ENCODE measurements around the gene NAPG.

The NAPG gene

GRCh38 chr18:10482985-10483949 is 42.6 kb upstream of the NAPG start:
- no peak for DNase-seq (ENCODE audit: low read depth)
- TF ChIP-seq CTCF (conservative IDR thresholded peaks at IDR 0.05; ENCODE audit: low read depth, low read length), result no peak
- H3K4me3 ChIP-seq (ENCODE audit: low read length), result no peak overlapping the region

- TF ChIP-seq CTCF (conservative IDR thresholded peaks at IDR 0.05; ENCODE audit: low read depth, low read length), result no peak
These were observed 40.4 kb upstream of the NAPG start for GRCh38 chr18:10485475-10485874.

DNA sequence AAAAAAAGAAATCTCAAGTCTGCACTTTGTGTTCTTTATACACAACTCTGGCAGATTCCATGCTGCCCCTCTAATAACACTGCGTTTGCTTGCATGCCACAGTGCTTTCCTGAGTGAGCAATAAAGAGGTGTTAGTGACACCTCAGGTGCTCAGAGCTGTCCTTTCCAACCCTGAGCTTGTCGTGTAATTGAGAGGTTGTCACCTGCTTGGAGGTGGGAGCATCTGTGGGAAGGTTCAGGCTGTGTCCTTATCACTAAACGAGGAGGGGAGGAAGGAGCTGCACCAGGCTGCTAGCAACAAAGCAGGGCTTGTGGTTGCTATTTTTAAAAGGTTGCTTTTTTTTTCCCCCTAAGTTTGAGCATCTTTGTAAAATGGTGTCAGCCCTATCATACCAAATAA is 39.5 kb upstream of the NAPG start:
- H3K4me3 ChIP-seq (ENCODE audit: low read length), result no peak overlapping the region
- no peak for DNase-seq (ENCODE audit: low read depth)
- TF ChIP-seq CTCF (conservative IDR thresholded peaks at IDR 0.05; ENCODE audit: low read depth, low read length), result no peak

More at GRCh38 chr18:10485475-10485874, 40.4 kb upstream of the NAPG start:
- H3K4me3 ChIP-seq (ENCODE audit: low read length), result no peak overlapping the region
- DNase-seq (ENCODE audit: low read depth), result no peak

GRCh38 chr18:10487154-10487553 is 38.7 kb upstream of the NAPG start:
- H3K4me3 ChIP-seq (ENCODE audit: low read length), result no peak overlapping the region
- TF ChIP-seq CTCF (conservative IDR thresholded peaks at IDR 0.05; ENCODE audit: low read depth, low read length), result no peak
- DNase-seq (ENCODE audit: low read depth), result no peak

DNA sequence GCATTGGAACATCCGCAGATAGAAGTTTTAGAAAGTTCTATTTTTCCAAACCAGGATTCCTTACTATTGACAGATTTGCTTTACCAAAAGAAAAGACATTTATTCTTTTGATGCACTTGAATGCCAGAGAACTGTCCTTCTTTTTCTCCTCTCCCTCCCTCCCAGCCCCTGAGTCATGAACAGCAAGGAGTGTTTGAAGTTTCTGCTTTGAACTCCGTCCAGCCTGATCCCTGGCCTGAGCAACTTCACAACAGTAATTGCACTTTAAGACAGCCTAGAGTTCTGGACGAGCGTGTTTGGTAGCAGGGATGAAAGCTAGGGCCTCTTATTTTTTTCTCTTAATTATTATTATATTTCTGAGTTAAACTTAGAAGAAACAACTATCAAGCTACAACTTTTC is 37.8 kb upstream of the NAPG start:
- no peak for TF ChIP-seq CTCF (conservative IDR thresholded peaks at IDR 0.05; ENCODE audit: low read depth, low read length)
- no peak overlapping the region for H3K4me3 ChIP-seq (ENCODE audit: low read length)
- DNase-seq (ENCODE audit: low read depth), result no peak

DNA sequence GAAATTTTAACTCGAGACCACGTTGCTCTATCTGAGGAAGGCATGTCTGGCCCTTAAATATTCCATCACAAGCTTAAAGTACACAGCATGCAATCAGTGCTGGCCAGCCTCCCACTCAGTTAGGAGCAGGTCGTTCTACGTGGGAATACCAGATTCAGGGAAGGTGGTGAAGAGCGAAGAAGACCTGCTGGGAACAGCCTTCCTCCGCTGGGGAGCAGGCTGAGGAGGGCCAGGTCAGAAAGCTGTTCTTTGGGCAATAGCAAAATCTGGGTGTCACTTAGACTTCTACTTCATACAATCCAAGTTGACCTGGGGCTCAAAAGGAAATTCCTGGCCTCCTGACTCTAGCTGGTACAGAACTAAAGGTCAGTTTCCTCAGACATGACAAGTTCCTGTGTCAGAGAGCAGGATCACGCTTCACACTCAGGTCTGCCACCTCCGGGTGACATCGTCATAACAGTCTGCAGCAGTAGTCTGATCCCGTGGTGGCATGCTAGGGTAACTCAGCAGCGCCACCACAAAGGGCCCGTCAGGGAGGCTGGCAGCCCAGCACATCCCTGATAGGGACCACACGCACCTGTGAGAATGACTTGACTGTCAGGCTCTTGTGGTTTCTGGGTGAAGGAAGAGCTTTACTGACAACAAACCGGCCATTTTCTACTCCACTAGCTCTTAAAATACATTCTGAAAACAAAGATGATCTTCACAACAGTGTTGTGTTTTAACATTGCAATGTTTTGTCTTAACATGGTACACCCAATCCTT is 35.2 kb upstream of the NAPG start:
- no peak overlapping the region for H3K4me3 ChIP-seq (ENCODE audit: low read length)
- no peak for TF ChIP-seq CTCF (conservative IDR thresholded peaks at IDR 0.05; ENCODE audit: low read depth, low read length)
- DNase-seq (ENCODE audit: low read depth), result no peak
